ENCODE data around the gene ABTB2.
"Not testable (repeated sequence)": the region's sequence is repeated elsewhere in the genome, so short reads cannot be mapped to it uniquely, and the experiment has no call there.

The ABTB2 gene

GRCh38 chr11:34250211-34250610 lies 107.6 kb downstream of the ABTB2 start:
- no peak for DNase-seq
- TF ChIP-seq CTCF (IDR thresholded peaks at IDR 0.05; ENCODE audit: borderline replicate concordance, extremely low read depth, low read length, poor library complexity, severe bottlenecking) (no peak), EZH2 (IDR thresholded peaks at IDR 0.05; ENCODE audit: borderline replicate concordance, low read depth, low read length, severe bottlenecking) (no peak)
- H3K27me3 ChIP-seq (ENCODE audit: insufficient read depth, low read length, poor library complexity) = peaks cover 61% of the 10 kb centered on the region
- ATAC-seq (ENCODE audit: insufficient read depth, low read depth) = no peak
- no peaks in the 10 kb centered on the region for H3K79me2 ChIP-seq (ENCODE audit: insufficient read depth, low read length)
- H3K27ac ChIP-seq (ENCODE audit: low read length) = no peak overlapping the region
- H3K4me1 ChIP-seq (ENCODE audit: insufficient read depth, low read length) = peaks cover 12% of the 10 kb centered on the region
- peaks cover 17% of the 10 kb centered on the region for H4K20me1 ChIP-seq (ENCODE audit: insufficient read depth, low read length)
- H3K4me2 ChIP-seq (ENCODE audit: insufficient read depth, low read length) = no peak overlapping the region
- no peaks in the 10 kb centered on the region for H3K9me3 ChIP-seq (ENCODE audit: insufficient read depth, low read length, severe bottlenecking)
- H2AFZ ChIP-seq (ENCODE audit: low read depth, low read length) = no peak overlapping the region
- no peak overlapping the region for H3K9ac ChIP-seq (ENCODE audit: low read depth, low read length)
- H3K36me3 ChIP-seq (ENCODE audit: insufficient read depth, low read length) = no peaks in the 10 kb centered on the region
- H3K4me3 ChIP-seq (ENCODE audit: low read depth in 1 of 2, low read length in 2 of 2) = no peak overlapping the region

GRCh38 chr11:34249439-34249838 lies 108.4 kb downstream of the ABTB2 start:
- no peaks in the 10 kb centered on the region for H3K36me3 ChIP-seq (ENCODE audit: insufficient read depth, low read length)
- DNase-seq (no peak), ATAC-seq (ENCODE audit: insufficient read depth, low read depth) (no peak)
- no peak overlapping the region for H3K4me2 ChIP-seq (ENCODE audit: insufficient read depth, low read length)
- H3K4me3 ChIP-seq (ENCODE audit: low read depth in 1 of 2, low read length in 2 of 2) = no peak overlapping the region
- H3K4me1 ChIP-seq (ENCODE audit: insufficient read depth, low read length) = peaks cover 12% of the 10 kb centered on the region
- no peak overlapping the region for H3K9ac ChIP-seq (ENCODE audit: low read depth, low read length)
- H3K27ac ChIP-seq (ENCODE audit: low read length) = no peak overlapping the region
- peaks cover 17% of the 10 kb centered on the region for H4K20me1 ChIP-seq (ENCODE audit: insufficient read depth, low read length)
- TF ChIP-seq CTCF (IDR thresholded peaks at IDR 0.05; ENCODE audit: borderline replicate concordance, extremely low read depth, low read length, poor library complexity, severe bottlenecking) (no peak), EZH2 (IDR thresholded peaks at IDR 0.05; ENCODE audit: borderline replicate concordance, low read depth, low read length, severe bottlenecking) (no peak)
- H3K27me3 ChIP-seq (ENCODE audit: insufficient read depth, low read length, poor library complexity) = peaks cover 59% of the 10 kb centered on the region
- H2AFZ ChIP-seq (ENCODE audit: low read depth, low read length) = no peak overlapping the region
- H3K9me3 ChIP-seq (ENCODE audit: insufficient read depth, low read length, severe bottlenecking) = no peaks in the 10 kb centered on the region
- H3K79me2 ChIP-seq (ENCODE audit: insufficient read depth, low read length) = no peaks in the 10 kb centered on the region

GRCh38 chr11:34246511-34246910 lies 111.3 kb downstream of the ABTB2 start:
- H3K36me3 ChIP-seq (ENCODE audit: insufficient read depth, low read length); H3K27ac ChIP-seq (ENCODE audit: low read length); H3K9ac ChIP-seq (ENCODE audit: low read depth, low read length); H3K4me2 ChIP-seq (ENCODE audit: insufficient read depth, low read length); H4K20me1 ChIP-seq (ENCODE audit: insufficient read depth, low read length); H2AFZ ChIP-seq (ENCODE audit: low read depth, low read length); H3K79me2 ChIP-seq (ENCODE audit: insufficient read depth, low read length); H3K4me3 ChIP-seq (ENCODE audit: low read depth in 1 of 2, low read length in 2 of 2); DNase-seq; ATAC-seq (ENCODE audit: insufficient read depth, low read depth); H3K9me3 ChIP-seq (ENCODE audit: insufficient read depth, low read length, severe bottlenecking): not testable (repeated sequence)
- peaks cover 44% of the 10 kb centered on the region for H3K27me3 ChIP-seq (ENCODE audit: insufficient read depth, low read length, poor library complexity)
- H3K4me1 ChIP-seq (ENCODE audit: insufficient read depth, low read length) = peaks cover 12% of the 10 kb centered on the region

GRCh38 chr11:34245041-34245440 lies 112.8 kb downstream of the ABTB2 start:
- Histone ChIP-seq H3K27ac (ENCODE audit: low read length) (no peak overlapping the region), H3K4me2 (ENCODE audit: insufficient read depth, low read length) (no peak overlapping the region), H3K79me2 (ENCODE audit: insufficient read depth, low read length) (no peaks in the 10 kb centered on the region), H3K36me3 (ENCODE audit: insufficient read depth, low read length) (no peaks in the 10 kb centered on the region), H4K20me1 (ENCODE audit: insufficient read depth, low read length) (peaks cover 6% of the 10 kb centered on the region), H2AFZ (ENCODE audit: low read depth, low read length) (no peak overlapping the region), H3K9ac (ENCODE audit: low read depth, low read length) (no peak overlapping the region), H3K4me1 (ENCODE audit: insufficient read depth, low read length) (peaks cover 12% of the 10 kb centered on the region), H3K4me3 (ENCODE audit: low read depth in 1 of 2, low read length in 2 of 2) (no peak overlapping the region), H3K9me3 (ENCODE audit: insufficient read depth, low read length, severe bottlenecking) (no peaks in the 10 kb centered on the region), H3K27me3 (ENCODE audit: insufficient read depth, low read length, poor library complexity) (peaks cover 34% of the 10 kb centered on the region)
- DNase-seq (no peak), ATAC-seq (ENCODE audit: insufficient read depth, low read depth) (no peak)
- TF ChIP-seq CTCF (IDR thresholded peaks at IDR 0.05; ENCODE audit: borderline replicate concordance, extremely low read depth, low read length, poor library complexity, severe bottlenecking) = no peak
- no peak for TF ChIP-seq EZH2 (IDR thresholded peaks at IDR 0.05; ENCODE audit: borderline replicate concordance, low read depth, low read length, severe bottlenecking)

Measured in DND-41 (cell line).